GM19467 (cell line): ENCODE results near the gene BCDIN3D.

Source experiments
- ATAC-seq: cut with Tn5 transposase; IDR thresholded peaks from one replicate; pipeline ENCODE4 v1.9.1; 2021; ENCODE audit warnings: mild to moderate bottlenecking, moderate library complexity; ENCODE audit not compliant: unreplicated experiment

Gene BCDIN3D

DNA sequence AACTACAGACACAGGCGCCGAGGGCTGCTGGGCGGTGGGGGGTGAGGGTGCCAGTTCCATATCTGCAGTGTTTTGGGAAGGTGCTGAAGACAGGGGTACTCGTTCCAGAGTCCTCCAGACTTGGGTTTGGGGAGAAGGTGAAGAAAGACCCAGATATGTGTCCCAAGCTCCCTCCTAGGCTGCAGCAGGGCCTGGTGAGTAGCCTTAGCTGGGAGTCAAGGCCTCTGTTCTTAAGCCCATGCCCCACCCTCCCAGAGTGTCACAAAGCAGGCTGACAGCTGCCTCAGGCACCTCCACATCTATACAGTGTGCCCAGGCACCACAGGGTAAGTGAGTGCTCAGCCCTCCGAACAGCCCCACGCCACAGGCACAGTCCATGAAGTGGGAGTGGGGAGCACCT is 19.0 kb downstream of the BCDIN3D start:
- no peak for ATAC-seq

DNA sequence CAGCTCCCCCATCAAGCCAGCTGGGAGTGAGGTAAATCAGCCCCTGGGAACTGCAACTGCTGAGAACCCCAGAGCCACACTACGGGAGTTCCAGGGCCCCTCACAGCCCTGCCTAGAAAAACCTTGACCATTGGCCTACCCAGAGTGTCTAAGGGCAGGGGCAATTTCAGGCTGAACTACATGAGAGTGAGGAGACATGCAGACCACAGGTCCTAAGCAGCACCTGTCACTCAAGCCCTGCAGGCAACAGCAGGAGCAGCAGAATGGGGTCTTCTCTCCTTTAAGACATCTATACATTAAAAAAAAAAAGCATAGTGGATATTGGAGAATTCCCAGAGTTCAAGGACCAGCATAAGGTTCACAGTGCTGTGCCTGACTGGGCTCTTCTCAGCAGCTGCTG is 19.6 kb downstream of the BCDIN3D start:
- ATAC-seq: no peak

- ATAC-seq: no peak
Observed at GRCh38 chr12:49821373-49822287, 21.3 kb downstream of the BCDIN3D start.

DNA sequence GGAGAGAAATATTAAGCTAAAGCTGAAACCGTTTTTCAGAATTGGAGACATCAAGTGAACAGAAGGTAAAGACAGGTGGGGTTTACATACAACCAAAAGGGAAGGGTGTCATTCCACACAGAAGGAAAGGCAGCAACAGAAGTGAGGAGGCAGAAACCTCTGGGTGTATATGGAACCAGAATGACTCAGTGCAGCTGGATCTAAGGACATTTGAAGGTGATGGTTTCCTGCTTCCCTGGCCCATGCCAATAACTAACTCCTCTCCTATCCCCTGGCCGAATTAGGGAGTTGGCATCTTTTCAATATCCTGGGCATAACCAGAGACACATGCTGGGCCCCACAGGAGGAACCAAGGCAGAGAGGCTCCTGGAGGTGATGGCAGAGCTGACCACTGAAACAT is 23.1 kb downstream of the BCDIN3D start:
- no peak for ATAC-seq

- ATAC-seq: no peak
Observed at GRCh38 chr12:49818241-49818895, 24.5 kb downstream of the BCDIN3D start.

- no peak for ATAC-seq
Observed at GRCh38 chr12:49813131-49813530, 29.8 kb downstream of the BCDIN3D start.

DNA sequence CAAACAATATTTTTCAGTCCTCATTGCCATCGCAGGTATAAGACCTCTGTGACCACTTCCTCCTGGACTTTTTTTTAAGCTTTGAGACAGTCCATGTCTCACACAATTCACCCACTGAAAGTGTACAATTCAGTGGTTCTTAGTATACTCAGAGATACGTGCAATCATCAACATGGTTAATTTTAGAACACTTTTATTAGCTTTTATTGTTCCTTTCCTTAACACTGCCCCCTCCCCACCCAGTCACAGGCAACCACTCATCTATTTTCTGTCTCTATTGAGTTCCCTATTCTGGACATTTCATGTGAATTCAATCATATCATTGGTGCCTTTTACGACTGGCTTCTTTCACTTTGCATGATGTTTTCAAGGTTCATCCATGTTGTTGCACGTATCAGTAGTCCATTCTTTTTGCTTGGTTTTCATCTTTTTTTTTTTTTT is 30.9 kb downstream of the BCDIN3D start:
- ATAC-seq: no peak

GRCh38 chr12:49811136-49811535 is 31.8 kb downstream of the BCDIN3D start:
- ATAC-seq: no peak

DNA sequence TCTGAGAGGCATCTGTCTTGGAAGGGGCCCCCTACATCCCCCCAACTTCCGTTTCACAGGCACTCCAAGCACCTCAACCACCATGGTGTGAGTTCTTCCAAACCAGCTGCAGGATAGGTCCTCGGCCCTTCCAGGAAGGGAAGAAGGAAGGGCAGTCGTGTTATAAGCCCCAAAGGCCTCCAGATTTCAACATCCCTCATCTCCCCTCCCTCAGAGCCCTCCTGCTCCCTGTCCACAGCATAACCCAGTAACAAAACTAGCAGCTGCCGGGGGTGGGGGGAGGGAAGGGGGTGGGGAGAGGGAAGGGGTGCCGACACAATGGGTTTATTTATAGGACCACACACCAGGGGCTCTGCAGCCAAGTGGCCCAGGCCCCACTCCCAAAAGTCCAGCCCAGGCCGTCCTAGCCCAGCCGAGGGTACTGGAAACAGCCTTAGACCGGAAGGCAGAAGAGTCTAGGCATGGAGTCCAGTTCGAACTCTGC is 33.0 kb downstream of the BCDIN3D start:
- ATAC-seq: no peak

DNA sequence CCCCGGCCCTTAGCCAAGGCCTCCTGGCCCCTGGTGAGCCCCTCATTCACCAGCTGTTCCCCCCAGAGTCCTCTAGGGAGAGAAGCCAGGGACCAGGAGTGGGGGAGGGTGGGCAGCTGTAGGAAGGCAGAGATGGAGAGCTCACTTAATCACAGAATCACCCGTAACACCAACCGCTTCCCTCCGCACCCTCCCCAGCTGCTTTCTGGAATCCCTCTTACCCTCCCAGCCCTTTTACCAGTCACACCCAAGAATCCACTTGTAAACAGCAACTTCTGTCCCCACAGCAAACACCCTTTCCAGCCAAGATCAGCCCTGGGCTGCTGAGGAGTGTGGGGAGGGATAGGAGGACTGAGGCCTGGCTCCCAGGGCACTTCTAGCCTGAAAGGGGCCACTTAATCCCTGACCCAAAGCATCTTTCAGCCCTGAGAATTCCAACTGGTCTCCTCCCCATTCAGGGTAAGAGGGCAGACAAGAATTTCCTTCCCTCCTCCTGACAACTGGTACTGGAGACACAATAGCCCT is 33.5 kb downstream of the BCDIN3D start:
- ATAC-seq: no peak

- ATAC-seq: no peak
Observed at GRCh38 chr12:49808686-49809380, 34.1 kb downstream of the BCDIN3D start.

DNA sequence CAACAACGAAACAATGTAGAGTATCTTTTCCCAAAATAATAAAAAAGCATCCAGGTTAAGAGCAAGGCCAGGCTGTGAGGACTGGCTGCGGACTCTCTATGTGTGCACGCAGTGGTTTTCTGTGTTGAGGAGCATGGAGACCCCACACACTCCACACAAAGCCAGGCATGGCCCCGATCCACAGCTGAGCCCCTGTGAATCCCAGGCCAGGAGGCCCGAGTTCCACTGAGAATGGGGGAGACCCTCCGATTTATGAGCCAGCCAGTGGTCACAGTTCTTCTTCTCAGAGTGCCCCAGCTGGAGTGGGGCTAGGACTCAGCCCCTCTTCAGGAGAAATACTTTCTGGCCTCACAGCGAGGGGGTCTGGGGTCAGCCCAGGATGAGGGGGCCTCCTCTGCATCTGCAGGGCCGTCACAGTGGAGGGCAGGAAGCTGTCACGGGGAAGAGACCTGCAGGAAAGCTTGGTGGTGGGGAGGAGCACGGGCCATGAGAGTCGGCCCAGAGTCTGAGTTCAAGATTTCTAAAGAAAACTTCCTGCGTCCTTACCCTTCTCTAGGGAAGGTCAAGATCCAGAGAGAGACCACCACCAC is 34.8 kb downstream of the BCDIN3D start:
- no peak for ATAC-seq

DNA sequence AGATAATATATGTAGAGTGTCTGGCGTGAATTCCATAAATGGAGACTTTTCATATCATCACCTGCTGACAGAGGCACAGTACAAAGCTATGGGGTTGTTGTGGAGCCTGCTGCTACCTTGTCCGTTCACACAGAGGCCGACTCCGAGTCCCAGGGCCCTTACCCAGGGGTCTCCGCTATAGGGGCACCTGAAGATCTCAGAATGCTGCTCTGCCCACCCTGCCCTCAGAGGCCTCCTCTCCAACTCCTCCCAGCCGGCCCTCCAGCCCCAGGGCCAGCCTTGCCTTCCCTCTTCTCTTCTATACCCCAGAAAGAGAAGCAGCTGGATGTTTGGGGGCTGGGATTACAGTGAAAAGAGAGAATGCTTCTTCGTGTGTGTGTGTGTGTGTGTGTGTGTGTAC is 36.0 kb downstream of the BCDIN3D start:
- no peak for ATAC-seq

DNA sequence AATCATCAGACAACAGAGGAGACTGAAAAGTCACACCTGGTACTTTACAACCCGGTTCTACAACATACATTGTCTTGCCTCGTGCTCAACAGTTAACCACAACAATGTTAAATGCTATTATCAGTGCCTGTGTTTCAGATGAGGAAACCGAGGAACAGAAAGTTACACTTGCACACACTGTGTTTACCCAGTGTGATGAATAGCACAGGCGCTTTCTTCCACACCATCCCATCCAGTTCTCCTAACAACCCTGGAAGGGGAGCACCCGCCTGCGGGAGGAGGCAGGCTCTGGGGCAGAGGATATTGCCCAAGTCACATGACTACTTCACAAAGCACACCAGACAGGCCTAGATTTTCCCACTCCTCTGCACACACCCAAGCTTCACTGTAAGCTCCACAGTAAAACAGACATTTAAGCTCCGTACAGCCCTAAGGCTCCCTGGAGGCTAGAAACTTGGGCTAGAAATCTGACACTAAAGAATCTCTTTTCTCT is 36.5 kb downstream of the BCDIN3D start:
- ATAC-seq: no peak

DNA sequence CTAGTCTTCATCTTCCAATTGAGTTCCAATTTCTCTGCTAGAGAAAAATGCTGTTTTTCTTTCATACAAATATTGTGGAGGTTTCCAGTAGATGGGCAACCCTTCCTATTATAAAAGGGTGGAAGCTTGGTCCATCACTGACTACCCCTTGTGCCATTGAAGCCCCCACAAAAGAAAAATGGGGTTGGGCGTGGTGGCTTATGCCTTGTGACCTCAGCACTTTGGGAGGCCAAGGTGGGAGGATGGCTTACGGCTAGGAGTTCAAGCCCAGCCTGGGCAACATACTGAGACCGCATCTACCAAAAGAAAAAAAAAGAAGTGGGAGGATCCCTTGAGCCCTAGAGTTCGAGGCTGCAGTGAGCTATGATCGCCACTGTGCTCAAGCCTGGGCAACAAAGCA is 37.5 kb downstream of the BCDIN3D start:
- ATAC-seq: no peak

DNA sequence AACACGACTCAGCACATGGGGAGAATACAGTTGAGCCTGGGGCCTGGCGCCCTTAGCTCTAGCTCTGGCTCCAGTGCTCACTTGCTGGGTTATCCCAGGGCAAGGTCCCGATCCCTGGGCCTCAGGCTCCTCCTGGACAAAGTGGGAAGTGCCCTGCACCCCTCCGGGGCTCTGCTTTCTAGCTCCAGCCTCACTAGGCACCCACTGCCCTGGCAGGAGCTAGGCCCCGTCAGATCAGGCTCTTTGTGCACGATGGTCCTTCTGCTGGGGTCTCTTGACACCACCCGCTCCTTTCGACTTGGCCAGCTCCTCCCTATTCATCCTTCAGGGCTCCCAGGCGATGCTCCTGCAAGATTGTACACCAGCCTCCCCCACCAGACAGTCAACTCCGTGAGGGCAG is 38.1 kb downstream of the BCDIN3D start:
- no peak for ATAC-seq

GRCh38 chr12:49803693-49804450 is 39.0 kb downstream of the BCDIN3D start:
- ATAC-seq: no peak

GRCh38 chr12:49801141-49802063 is 41.5 kb downstream of the BCDIN3D start:
- no peak for ATAC-seq
